ENCODE results near the gene UAP1.

DNA sequence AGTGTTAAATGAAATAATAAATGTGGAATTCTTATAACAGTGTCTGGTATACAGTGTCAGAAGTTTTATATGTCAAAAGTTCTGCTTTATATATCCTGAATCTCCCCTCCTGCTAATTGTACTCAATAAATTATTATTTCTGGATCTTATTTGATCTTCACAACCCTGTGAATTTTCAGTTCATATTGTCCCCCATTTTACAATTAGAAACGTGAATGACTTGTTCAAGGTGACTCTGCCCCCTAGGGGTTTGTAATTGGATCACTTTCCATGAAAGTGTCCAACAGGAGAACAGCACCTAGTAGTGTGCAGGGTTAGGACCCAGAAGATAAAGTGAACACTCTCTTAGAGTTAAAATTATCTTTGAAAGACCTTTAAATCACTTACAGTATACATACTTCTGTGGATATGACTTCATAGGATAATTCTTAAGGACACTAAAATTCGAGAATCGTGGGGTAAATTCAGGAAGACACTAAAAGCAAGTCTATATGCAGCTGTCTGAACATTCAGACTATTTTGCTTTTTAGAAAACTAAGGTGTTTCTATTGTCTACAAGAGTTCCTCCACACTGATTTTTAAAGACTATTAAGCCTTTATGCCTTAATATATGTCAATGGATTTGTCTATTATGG, 66.3 kb downstream of the UAP1 start:
- TF ChIP-seq, protein P1, sequence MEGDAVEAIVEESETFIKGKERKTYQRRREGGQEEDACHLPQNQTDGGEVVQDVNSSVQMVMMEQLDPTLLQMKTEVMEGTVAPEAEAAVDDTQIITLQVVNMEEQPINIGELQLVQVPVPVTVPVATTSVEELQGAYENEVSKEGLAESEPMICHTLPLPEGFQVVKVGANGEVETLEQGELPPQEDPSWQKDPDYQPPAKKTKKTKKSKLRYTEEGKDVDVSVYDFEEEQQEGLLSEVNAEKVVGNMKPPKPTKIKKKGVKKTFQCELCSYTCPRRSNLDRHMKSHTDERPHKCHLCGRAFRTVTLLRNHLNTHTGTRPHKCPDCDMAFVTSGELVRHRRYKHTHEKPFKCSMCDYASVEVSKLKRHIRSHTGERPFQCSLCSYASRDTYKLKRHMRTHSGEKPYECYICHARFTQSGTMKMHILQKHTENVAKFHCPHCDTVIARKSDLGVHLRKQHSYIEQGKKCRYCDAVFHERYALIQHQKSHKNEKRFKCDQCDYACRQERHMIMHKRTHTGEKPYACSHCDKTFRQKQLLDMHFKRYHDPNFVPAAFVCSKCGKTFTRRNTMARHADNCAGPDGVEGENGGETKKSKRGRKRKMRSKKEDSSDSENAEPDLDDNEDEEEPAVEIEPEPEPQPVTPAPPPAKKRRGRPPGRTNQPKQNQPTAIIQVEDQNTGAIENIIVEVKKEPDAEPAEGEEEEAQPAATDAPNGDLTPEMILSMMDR (conservative IDR thresholded peaks at IDR 0.05), result peak; percentile 81
- no peak for TF ChIP-seq ZFX (IDR thresholded peaks at IDR 0.05)
